D721Med (cell line): ENCODE data around the gene KCMF1.

Experiments
- DNase-seq: peaks from one replicate; pipeline ENCODE4 v3.0.0; 2011; ENCODE audit warnings: low spot score; ENCODE audit not compliant: insufficient read length
- FAIRE-seq: peaks from 2 replicates; lab custom pipeline; 2011; peaks lifted over from hg19 to GRCh38; lab: Jason Lieb, UNC
- CTCF ChIP-seq: IDR thresholded peaks from 2 replicates; pipeline ENCODE4 v1.5.1; 2012; ENCODE audit warnings: mild to moderate bottlenecking, control low read depth; ENCODE audit not compliant: insufficient read depth; ENCODE audit errors: missing control alignments

Gene KCMF1

DNA sequence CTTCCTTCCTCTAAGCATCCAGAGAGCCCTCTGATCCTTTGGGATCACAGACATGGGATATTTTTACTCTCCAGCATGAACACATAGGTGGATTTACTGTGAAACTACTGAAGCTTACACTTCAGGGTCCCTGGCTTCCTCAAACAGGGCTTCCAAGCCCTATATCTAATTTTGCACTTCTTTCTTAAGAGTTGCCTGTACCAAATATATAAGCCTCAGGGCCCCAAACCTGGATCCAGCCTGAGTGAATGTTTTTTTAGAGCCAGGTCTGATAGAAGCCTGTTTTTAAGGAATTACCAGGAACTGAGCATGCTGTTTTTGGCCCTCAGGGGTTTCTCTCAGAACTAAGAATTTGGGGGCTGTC lies 13.2 kb upstream of the KCMF1 start:
- DNase-seq = no peak
- no peak for FAIRE-seq
- no peak for TF ChIP-seq CTCF

- no peak for TF ChIP-seq CTCF
- no peak for DNase-seq
- no peak for FAIRE-seq
These were observed 12.6 kb upstream of the KCMF1 start for GRCh38 chr2:84958135-84959059.

DNA sequence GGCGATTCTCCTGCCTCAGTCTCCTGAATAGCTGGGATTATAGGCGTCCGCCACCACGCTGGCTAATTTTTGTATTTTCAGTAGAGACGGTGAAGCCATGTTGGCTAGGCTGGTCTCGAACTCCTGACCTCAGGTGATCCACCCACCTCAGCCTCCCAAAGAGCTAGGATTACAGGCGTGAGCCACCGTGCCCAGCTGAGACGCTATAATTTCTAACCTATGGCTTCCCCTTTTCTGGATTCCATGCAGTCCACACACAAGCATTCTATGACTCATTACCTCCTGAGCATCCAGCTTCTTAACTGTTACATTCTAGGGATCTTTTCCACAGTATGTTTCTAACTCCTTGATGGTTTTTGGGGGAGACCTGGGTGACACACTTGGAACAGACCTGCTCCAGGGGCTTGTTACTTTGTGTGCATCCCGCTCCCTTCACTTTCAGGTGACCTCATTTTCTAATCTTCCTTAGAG lies 11.8 kb upstream of the KCMF1 start:
- FAIRE-seq = no peak
- no peak for DNase-seq
- no peak for TF ChIP-seq CTCF

- TF ChIP-seq CTCF = no peak
- FAIRE-seq (no peak), DNase-seq (no peak)
These were observed 11.1 kb upstream of the KCMF1 start for GRCh38 chr2:84959566-84960506.

DNA sequence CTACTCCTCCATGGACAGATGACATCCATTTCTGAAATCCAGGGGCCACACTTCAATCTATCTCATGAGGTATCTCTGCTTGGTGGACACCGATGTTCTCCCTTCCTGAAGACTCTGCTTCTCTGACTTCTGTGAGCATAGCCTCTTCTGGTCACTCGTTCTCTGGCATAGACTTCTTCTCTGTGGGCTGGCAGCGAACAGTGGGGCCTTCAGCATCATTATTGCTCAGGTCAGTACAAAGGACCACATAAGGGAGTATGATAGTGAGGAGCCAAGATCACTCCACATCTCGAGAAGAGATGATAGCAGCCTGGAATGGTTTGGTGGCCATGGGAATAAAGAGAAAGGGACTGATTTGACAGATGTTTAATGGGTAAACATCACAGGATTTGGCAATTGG lies 8.0 kb upstream of the KCMF1 start:
- no peak for FAIRE-seq
- no peak for DNase-seq
- no peak for TF ChIP-seq CTCF

GRCh38 chr2:84963323-84963691 lies 7.7 kb upstream of the KCMF1 start:
- no peak for TF ChIP-seq CTCF
- FAIRE-seq = no peak
- no peak for DNase-seq
